GM23248 (cell line): ENCODE data around the gene MBD3L2. TPM values are rescaled to one million over a fixed set of nuclear protein-coding genes. Genes with fewer than 3 reads are reported as not detected.

ENCODE experiments used
- DNase-seq: peaks from one replicate; pipeline ENCODE4 v3.0.0-alpha.2; 2015
- H2AFZ ChIP-seq: fragments of 200-600 bp; sonication (generic); 2 replicates; pipeline ENCODE4 v1.6.1; 2016; ENCODE audit warnings: antibody characterized with exemption
- H3F3A ChIP-seq: fragments of 200-600 bp; sonication (generic); 2 replicates; pipeline ENCODE4 v1.6.1; 2016; ENCODE audit warnings: mild to moderate bottlenecking, antibody characterized with exemption, mixed run types; ENCODE audit not compliant: insufficient read depth
- H3K27ac ChIP-seq: fragments of 200-600 bp; sonication (generic); 2 replicates; pipeline ENCODE4 v1.5.1; 2016; ENCODE audit warnings: mild to moderate bottlenecking
- H3K27me3 ChIP-seq: fragments of 200-600 bp; sonication (generic); replicated peaks from 2 replicates; pipeline ENCODE4 v1.6.1; 2016; ENCODE audit warnings: mild to moderate bottlenecking; ENCODE audit not compliant: insufficient read depth
- H3K36me3 ChIP-seq: fragments of 200-600 bp; sonication (generic); 2 replicates; pipeline ENCODE4 v1.6.1; 2016; ENCODE audit warnings: low read depth, mild to moderate bottlenecking
- H3K4me1 ChIP-seq: fragments of 200-600 bp; sonication (generic); 2 replicates; pipeline ENCODE4 v1.6.1; 2016; ENCODE audit warnings: mild to moderate bottlenecking; ENCODE audit not compliant: insufficient read depth
- H3K4me2 ChIP-seq: fragments of 200-600 bp; sonication (generic); one replicate; pipeline ENCODE4 v1.6.1; 2016; ENCODE audit warnings: mild to moderate bottlenecking; ENCODE audit not compliant: unreplicated experiment
- H3K4me3 ChIP-seq: fragments of 200-600 bp; sonication (generic); 2 replicates; pipeline ENCODE4 v1.5.1; 2016; ENCODE audit warnings: mild to moderate bottlenecking
- H3K79me2 ChIP-seq: fragments of 200-600 bp; sonication (generic); 2 replicates; pipeline ENCODE4 v1.6.1; 2016; ENCODE audit warnings: mild to moderate bottlenecking; ENCODE audit not compliant: insufficient read depth
- H3K9ac ChIP-seq: fragments of 200-600 bp; sonication (generic); 2 replicates; pipeline ENCODE4 v1.6.1; 2016; ENCODE audit warnings: mild to moderate bottlenecking
- H3K9me2 ChIP-seq: fragments of 200-600 bp; sonication (generic); 2 replicates; pipeline ENCODE4 v1.6.1; 2016; ENCODE audit warnings: mixed run types, mild to moderate bottlenecking, moderate library complexity; ENCODE audit not compliant: insufficient read depth
- H3K9me3 ChIP-seq: fragments of 200-600 bp; sonication (generic); one replicate; pipeline ENCODE4 v1.6.1; 2017; ENCODE audit warnings: low read depth
- H4K20me1 ChIP-seq: fragments of 200-600 bp; sonication (generic); 2 replicates; pipeline ENCODE4 v1.6.0; 2016; ENCODE audit not compliant: insufficient read depth
- EZH2 ChIP-seq: fragments of 200-600 bp; sonication (generic); IDR thresholded peaks from 2 replicates; pipeline ENCODE4 v1.6.1; 2018; ENCODE audit warnings: antibody characterized with exemption, mild to moderate bottlenecking; ENCODE audit not compliant: insufficient read depth, poor library complexity, severe bottlenecking
- EZH2phosphoT487 ChIP-seq: fragments of 200-600 bp; sonication (generic); IDR thresholded peaks from 2 replicates; pipeline ENCODE4 v1.6.1; 2018; ENCODE audit warnings: antibody characterized with exemption, moderate library complexity, mild to moderate bottlenecking, low read depth; ENCODE audit not compliant: insufficient read depth
- WGBS, 2 experiments: methylation state at CpG; one replicate each; pipeline ENCODE4 v1.1.6; 2015 to 2017; ENCODE audit warnings: low lambda C conversion rate in 2 of 2, low coverage in 1 of 2; ENCODE audit errors: missing lambda C conversion rate in 2 of 2; 5-methylcytosine and 5-hydroxymethylcytosine counted together
- in situ Hi-C: fragments of 300-500 bp; cut with MboI; formaldehyde crosslinking; loops from 2 replicates; pipeline ENCODE4 v1.15.0; 2020
- polyA plus RNA-seq: library from polyadenylated mRNA; unstranded; fragments of >200 nt; fragmentation: Nextera tagmentation; extraction: Ambion mirVana; gene quantifications from 2 replicates; pipeline ENCODE4 v1.2.1, GENCODE V29; 2016
- total RNA-seq: library from RNA; depleted of rRNA; stranded (reverse); fragments of >200 nt; shearing (Covaris generic); gene quantifications from 2 replicates; pipeline ENCODE4 v1.2.3, GENCODE V29; 2014; rRNA removed

MBD3L2 gene
- total and polyA plus RNA-seq, 2 experiments from 2014 or later: not detected

DNA sequence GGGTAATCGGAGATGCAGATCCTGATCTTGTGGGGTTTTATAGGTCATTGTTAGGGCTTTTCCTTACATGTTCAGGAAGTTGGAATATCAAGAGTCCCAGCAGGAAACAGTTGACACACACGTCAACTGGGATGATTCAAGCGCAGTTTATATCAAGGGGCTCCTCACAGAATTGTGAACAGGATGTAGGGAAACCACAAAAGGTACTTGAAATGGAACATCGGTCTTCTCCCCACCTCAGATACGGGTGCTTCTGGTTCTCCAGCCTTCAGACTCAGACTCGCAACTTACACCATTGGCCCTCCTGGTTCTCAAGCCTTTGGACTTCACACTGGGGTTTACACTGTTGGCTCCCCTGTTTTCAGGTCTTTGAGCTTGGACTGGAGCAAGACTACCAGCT is 39.9 kb downstream of the MBD3L2 start:
- Histone ChIP-seq H2AFZ (no peak overlapping the region), H3K79me2 (no peaks in the 10 kb centered on the region), H3K9me3 (peaks cover 13% of the 10 kb centered on the region), H3K4me3 (no peak overlapping the region), H3K36me3 (peaks cover 21% of the 10 kb centered on the region), H3K4me2 (no peak overlapping the region), H3K9ac (no peak overlapping the region), H3F3A (peaks cover 6% of the 10 kb centered on the region; the same call in 1 of the 2 replicates), H3K27me3 (no peaks in the 10 kb centered on the region), H3K27ac (no peak overlapping the region), H3K9me2 (no peaks in the 10 kb centered on the region), H3K4me1 (no peaks in the 10 kb centered on the region), H4K20me1 (no peaks in the 10 kb centered on the region)
- 88 to 91% methylated on average over 6 of the region's 6 CpGs for WGBS, 2 experiments
- in situ Hi-C loops: no loop called here
- DNase-seq: no peak
- no peak for TF ChIP-seq EZH2phosphoT487
- TF ChIP-seq EZH2: no peak

DNA sequence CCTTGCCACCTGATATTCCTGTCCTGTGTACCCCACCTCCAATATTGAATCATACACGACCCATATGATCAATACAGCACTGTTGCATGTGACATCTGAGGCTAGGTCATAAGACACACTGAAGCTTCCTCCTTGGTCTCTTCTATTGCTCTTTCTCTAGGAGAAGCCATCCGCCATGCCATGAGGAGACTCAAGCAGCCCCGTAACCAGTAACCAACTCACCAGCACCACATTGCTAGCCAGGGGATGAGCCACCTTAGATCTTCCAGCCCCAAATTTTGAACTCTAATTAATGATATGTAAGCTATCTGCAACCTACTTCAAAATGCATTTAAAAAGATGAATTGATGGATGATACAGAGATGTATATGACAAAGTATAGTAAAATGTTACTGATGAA is 49.0 kb downstream of the MBD3L2 start:
- H2AFZ ChIP-seq: peak overlapping the region; percentile 87
- H3F3A ChIP-seq: peaks cover 7% of the 10 kb centered on the region; the same call in 1 of the 2 replicates
- H3K36me3 ChIP-seq: no peaks in the 10 kb centered on the region
- no peaks in the 10 kb centered on the region; the same call in 1 of the 2 replicates for H3K4me1 ChIP-seq
- 96 to 98% methylated on average over 3 of the region's 3 CpGs for WGBS, 2 experiments
- no peaks in the 10 kb centered on the region for H3K79me2 ChIP-seq
- no peaks in the 10 kb centered on the region for H4K20me1 ChIP-seq
- H3K9me2 ChIP-seq: no peaks in the 10 kb centered on the region
- no peaks in the 10 kb centered on the region for H3K27me3 ChIP-seq
- peak overlapping the region; percentile 75 for H3K4me3 ChIP-seq
- H3K4me2 ChIP-seq: peak overlapping the region; percentile 61
- no peaks in the 10 kb centered on the region for H3K9me3 ChIP-seq
- H3K27ac ChIP-seq: peak overlapping the region; percentile 76; the same call in 1 of the 2 replicates
- DNase-seq: no peak
- no peak for TF ChIP-seq EZH2
- no peak for TF ChIP-seq EZH2phosphoT487
- H3K9ac ChIP-seq: peak overlapping the region; percentile 82
- in situ Hi-C loops: no loop called here

DNA sequence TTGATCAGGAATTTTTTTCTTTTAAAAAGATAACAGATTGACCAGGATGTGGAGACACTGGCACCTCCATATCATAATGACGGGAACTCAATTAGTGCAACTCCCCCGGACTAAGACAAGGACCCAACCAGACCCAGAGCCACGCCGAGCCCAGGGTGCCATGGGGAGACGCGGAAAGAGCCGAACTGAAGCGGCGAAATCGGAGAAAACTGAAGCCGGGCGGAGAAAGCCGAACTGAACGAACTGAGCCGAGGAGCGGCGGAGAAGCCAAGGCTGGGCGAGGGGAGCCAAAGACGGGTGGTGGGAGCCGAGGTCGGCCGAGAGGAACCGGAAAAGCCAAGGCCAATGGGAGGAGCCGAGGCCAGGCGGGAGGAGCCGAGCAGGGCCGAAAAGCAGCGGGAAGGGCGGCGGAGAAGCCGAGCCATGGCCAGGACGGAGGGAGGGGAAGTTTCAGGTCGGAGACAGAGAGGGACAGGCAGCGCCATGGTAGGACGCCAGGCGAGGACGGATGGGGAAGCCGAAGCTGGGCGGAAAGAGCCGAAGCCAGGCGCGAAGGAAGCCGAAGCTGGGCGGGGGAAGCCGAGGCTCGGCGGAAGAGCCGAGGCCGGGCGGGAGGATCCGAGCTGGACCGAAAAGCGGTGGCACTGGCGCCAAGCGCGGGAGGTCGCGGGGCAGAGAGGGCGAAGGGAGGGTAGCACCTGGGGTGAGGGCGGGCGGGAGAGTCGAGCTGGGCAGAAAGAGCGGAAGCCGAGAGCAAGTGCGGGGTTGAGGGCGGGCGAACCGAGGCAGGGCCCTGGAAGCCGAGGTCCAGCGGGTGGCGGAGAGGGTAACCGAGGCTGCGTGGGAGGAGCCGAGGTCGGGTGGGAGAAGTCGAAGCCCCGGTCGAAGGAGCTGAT is 49.8 kb downstream of the MBD3L2 start:
- peak overlapping the region; percentile 87 for H2AFZ ChIP-seq
- peak overlapping the region; percentile 61 for H3K4me2 ChIP-seq
- peak overlapping the region; percentile 76 for H3K27ac ChIP-seq
- H4K20me1 ChIP-seq: no peaks in the 10 kb centered on the region
- H3K9me3 ChIP-seq: no peaks in the 10 kb centered on the region
- peak overlapping the region; percentile 82 for H3K9ac ChIP-seq
- H3K4me1 ChIP-seq: no peaks in the 10 kb centered on the region; the same call in 1 of the 2 replicates
- no peaks in the 10 kb centered on the region for H3K36me3 ChIP-seq
- H3K9me2 ChIP-seq: no peaks in the 10 kb centered on the region
- DNase-seq: peak; percentile 97
- no peak for TF ChIP-seq EZH2phosphoT487
- TF ChIP-seq EZH2: no peak
- no peaks in the 10 kb centered on the region for H3K27me3 ChIP-seq
- in situ Hi-C loops: no loop called here
- H3F3A ChIP-seq: peaks cover 7% of the 10 kb centered on the region; the same call in 1 of the 2 replicates
- WGBS, 2 experiments: 1% methylated on average over 51 to 78 of the region's 78 CpGs
- no peaks in the 10 kb centered on the region for H3K79me2 ChIP-seq
- peak overlapping the region; percentile 75 for H3K4me3 ChIP-seq

DNA sequence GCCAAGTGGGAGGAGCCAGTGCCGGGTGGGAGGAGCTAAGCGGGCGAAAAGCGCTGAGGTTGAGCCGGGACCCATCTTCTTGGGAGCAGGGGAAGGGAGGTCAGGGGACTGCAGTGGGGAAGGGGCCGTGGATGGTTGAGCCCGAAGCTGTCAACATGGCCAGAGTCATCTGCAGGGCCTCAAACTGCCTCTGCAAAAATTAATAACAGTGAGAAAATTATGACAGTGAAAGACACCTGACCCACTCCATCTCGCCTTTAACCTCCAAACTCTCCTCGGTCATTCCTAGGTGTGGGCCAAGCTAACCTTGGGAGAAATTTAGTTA is 50.4 kb downstream of the MBD3L2 start:
- H3K79me2 ChIP-seq: no peaks in the 10 kb centered on the region
- H3K9me3 ChIP-seq: no peaks in the 10 kb centered on the region
- peak overlapping the region; percentile 76 for H3K27ac ChIP-seq
- no peaks in the 10 kb centered on the region for H3K36me3 ChIP-seq
- H3F3A ChIP-seq: peaks cover 7% of the 10 kb centered on the region; the same call in 1 of the 2 replicates
- peak overlapping the region; percentile 75 for H3K4me3 ChIP-seq
- WGBS, 2 experiments: 18% methylated on average over 9 of the region's 9 CpGs
- H3K9me2 ChIP-seq: no peaks in the 10 kb centered on the region
- H3K4me2 ChIP-seq: peak overlapping the region; percentile 61
- in situ Hi-C loops: no loop called here
- no peaks in the 10 kb centered on the region; the same call in 1 of the 2 replicates for H3K4me1 ChIP-seq
- H2AFZ ChIP-seq: peak overlapping the region; percentile 87
- no peak for TF ChIP-seq EZH2phosphoT487
- no peak for TF ChIP-seq EZH2
- no peaks in the 10 kb centered on the region for H3K27me3 ChIP-seq
- DNase-seq: no peak
- peak overlapping the region; percentile 82 for H3K9ac ChIP-seq
- H4K20me1 ChIP-seq: no peaks in the 10 kb centered on the region

Other genes starting within 250 kb of the MBD3L2 start
- gene ADGRE1, start 161.7 kb upstream of the MBD3L2 start, total RNA-seq: not detected in 2 replicates
- gene ADGRE1, start 161.7 kb upstream of the MBD3L2 start, polyA plus RNA-seq: not detected in 2 replicates
- not detected in 2 replicates for gene MBD3L2B, start 27.9 kb upstream of the MBD3L2 start, total RNA-seq
- gene MBD3L2B, start 27.9 kb upstream of the MBD3L2 start, polyA plus RNA-seq: not detected in 2 replicates
- gene MBD3L5, start 18.7 kb upstream of the MBD3L2 start, total RNA-seq: not detected in 2 replicates
- gene MBD3L5, start 18.7 kb upstream of the MBD3L2 start, polyA plus RNA-seq: not detected in 2 replicates
- not detected in 2 replicates for gene MBD3L4, start 9.1 kb upstream of the MBD3L2 start, total RNA-seq
- not detected in 2 replicates for gene MBD3L4, start 9.1 kb upstream of the MBD3L2 start, polyA plus RNA-seq
- not detected in 2 replicates for gene MBD3L3, start 9.4 kb downstream of the MBD3L2 start, total RNA-seq
- gene MBD3L3, start 9.4 kb downstream of the MBD3L2 start, polyA plus RNA-seq: not detected in 2 replicates
- gene ZNF557, start 20.4 kb downstream of the MBD3L2 start, total RNA-seq: 9.4 and 13.8 TPM in 2 replicates
- gene ZNF557, start 20.4 kb downstream of the MBD3L2 start, polyA plus RNA-seq: 4.6 and 4.7 TPM in 2 replicates
- gene INSR, start 245.1 kb downstream of the MBD3L2 start, total RNA-seq: 11.7 and 13.0 TPM in 2 replicates
- 5.8 and 6.2 TPM in 2 replicates for gene INSR, start 245.1 kb downstream of the MBD3L2 start, polyA plus RNA-seq